Mesangial cell (primary cell): ENCODE measurements around the gene BPIFB6. TPM values are rescaled to one million over a fixed set of nuclear protein-coding genes. Genes with fewer than 3 reads are reported as not detected.

Experiments
- total RNA-seq: library from RNA; depleted of rRNA; stranded (reverse); fragments of >200 nt; gene quantifications from 2 replicates; pipeline ENCODE4 v1.2.3, GENCODE V29; 2015

The BPIFB6 gene, protein sequence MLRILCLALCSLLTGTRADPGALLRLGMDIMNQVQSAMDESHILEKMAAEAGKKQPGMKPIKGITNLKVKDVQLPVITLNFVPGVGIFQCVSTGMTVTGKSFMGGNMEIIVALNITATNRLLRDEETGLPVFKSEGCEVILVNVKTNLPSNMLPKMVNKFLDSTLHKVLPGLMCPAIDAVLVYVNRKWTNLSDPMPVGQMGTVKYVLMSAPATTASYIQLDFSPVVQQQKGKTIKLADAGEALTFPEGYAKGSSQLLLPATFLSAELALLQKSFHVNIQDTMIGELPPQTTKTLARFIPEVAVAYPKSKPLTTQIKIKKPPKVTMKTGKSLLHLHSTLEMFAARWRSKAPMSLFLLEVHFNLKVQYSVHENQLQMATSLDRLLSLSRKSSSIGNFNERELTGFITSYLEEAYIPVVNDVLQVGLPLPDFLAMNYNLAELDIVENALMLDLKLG
- total RNA-seq, result not detected in 2 replicates

DNA sequence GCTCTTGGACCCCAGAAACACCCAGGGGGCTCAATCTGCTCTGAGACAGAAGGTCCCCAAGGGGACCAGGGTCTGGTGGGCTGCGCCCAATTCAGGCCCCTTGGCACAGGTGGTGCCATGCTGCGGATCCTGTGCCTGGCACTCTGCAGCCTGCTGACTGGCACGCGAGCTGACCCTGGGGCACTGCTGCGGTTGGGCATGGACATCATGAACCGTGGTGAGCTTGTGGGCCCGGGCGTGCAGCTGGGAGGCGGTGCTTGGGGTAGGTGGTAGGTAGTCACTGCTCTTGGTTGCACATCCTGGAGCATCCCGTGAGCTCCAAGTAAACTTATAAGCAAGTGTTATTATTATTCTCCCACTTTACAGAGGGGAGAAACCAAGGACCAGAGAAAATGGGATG is at the start of gene BPIFB6:
Gene BPIFB6, plus strand, starts transcription at position 118 of the 400 bp plus-strand sequence. Its CDS starts 0 bp downstream, at position 118.

DNA sequence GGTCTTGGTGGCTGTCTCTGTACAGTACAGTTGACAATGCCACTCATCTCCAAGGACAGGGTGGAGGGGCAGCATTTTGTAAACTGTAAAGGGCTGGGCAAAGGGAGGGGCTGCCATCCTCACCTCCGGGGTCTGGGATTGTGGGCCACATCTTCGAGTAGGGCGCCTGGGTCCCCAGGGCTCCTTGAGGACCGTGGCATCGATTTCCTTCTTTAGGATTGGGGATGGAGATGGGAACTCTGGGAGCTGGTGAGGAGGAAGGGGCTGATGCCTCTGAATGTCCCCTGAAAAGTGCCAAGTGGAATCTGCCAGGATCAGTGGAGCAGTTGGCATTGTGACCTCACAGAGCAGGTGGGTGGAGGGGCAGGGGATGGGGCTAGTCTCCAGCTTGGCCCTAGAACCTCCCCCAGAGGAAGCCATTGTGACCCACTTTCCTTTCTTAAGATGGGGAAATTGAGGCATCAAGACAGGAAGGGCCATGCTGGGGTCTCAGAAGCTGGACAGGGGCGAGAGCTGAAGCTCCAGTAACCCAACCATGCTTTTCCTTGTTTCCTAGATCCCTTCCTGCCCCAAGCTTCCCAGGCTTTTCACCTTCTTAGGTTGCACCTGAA is 27.2 kb upstream of the BPIFB6 start, which contains the start of gene SUN5:
Gene SUN5, minus strand, starts transcription at position 293 of the 611 bp plus-strand sequence. Its CDS starts 93 bp downstream, at position 200.

DNA sequence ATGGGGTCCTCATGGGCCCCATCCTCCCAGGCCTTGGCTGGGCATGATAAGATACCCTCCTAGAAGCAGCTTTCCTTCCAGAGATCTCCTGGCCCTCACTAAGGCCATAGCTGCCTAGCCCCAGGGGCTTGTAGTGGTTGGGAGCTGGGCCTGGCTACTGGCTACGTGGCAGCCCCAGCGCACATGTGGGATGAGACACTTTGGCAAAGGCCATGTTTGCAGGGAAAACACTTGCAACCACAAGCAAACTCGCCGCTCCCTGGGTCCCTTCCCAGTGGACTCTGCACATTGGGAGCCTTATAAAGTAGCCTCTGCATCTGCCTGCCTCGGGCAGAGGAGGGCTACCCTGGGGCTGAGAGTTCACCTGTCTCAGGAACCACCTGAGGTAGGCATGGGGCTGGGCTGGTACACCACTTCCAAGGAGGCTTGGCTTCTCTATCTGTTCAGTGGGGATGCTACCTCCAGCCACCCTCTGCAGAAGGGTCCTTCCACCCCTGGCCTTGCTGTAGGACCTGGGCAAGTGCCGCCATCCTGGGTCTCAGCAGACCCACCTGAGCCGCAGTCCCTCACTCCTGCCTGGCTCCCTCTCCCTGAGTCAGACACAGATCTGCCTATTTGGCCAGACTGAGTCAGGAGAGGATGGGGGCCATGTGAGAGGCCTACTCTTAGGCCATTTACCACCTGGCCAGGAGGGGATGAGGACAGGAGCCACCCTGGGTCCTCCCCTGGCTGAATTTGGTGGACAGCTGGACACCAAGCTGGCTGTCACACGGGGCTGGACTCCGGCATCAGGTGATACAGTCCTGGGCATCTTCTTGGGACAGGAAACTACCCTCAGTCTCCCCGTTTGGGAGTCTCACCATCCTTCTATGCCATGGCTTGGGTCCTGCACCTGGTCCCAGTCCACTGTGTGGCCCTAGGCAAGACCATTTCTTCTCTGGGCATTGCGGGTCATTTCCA is 23.8 kb upstream of the BPIFB6 start, which contains the start of gene BPIFB2:
Gene BPIFB2, plus strand, starts transcription at position 329 of the 960 bp plus-strand sequence. CDS start 871 bp downstream, outside the sequence.

DNA sequence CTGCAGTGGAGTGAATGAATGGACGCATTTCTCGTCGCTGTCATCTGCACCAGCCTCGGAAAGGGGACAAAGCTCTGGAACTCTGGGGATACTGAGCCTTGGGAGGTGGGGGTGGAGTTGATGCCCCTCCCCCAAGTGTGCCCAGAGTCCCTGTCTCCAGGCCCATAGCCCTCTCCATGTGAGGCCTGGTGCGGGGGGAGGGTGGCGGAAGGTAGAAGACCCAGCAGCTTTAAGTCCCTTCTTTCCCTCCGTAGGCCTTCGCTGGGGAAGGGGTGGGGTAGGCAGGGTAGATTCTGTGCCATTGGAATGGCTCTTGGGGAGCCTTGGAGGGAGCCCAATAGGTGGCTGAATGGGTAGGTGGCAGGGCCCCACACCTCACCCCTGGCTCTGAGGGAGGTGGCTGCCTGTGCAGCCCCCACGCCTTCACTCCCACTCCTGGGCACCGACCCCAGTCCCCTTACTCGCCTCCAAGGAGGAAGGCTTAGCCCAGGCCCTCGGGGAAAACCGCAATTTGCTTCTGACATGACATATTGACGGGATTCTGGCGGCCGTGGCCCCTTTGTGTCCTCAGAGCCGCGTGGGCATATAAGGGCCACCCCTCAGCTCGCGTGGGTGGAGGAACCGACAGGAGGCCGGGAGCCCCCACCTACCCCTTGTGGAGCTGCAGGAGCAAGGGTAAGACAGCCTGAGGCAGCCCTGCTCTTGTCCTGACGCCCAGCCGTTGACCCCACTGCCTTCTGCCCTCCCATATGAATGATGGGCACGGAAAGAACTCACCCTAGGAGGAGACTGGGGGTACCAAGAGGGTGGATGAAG is 22.1 kb downstream of the BPIFB6 start, which contains the start of gene BPIFB3:
Gene BPIFB3, plus strand, starts transcription at position 613 of the 816 bp plus-strand sequence. CDS start 1,533 bp downstream, outside the sequence.

DNA sequence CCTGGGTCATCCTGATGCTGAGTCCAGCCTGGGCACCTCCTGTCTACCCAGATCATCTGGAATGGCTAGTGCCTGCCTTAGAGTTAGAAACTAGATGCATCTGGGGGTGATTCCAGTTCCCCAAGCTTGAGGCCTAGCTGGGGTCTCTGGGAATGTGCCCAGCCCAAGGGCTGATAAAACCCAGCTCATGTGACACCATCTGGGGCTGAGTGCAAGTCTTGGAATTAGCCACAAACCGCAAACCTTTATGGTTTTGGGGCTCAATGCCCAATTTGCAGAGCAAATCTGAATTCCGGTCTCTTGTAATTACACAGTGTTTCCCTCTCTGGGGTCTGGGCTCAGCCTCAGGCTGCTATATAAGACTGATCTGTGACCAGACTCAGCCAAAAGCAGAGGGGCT is 47.8 kb downstream of the BPIFB6 start, which contains the start of gene BPIFB4:
Gene BPIFB4, plus strand, starts transcription at position 385 of the 400 bp plus-strand sequence. CDS start 1,884 bp downstream, outside the sequence.

Other genes starting within 250 kb of the BPIFB6 start
- 57.3 and 90.8 TPM in 2 replicates for gene MAPRE1, start 211.7 kb upstream of the BPIFB6 start, total RNA-seq
- under 0.01 TPM in 1 of 2 replicates, not detected in the other for gene EFCAB8, start 172.7 kb upstream of the BPIFB6 start, total RNA-seq
- gene SUN5, start 27.2 kb upstream of the BPIFB6 start, total RNA-seq, result not detected in 2 replicates
- not detected in 2 replicates for gene BPIFB2, start 23.9 kb upstream of the BPIFB6 start, total RNA-seq
- not detected in 2 replicates for gene BPIFB3, start 22.3 kb downstream of the BPIFB6 start, total RNA-seq
- not detected in 2 replicates for gene BPIFB4, start 48.0 kb downstream of the BPIFB6 start, total RNA-seq
- not detected in 2 replicates for gene BPIFA2, start 136.5 kb downstream of the BPIFB6 start, total RNA-seq
- gene BPIFA3, start 185.7 kb downstream of the BPIFB6 start, total RNA-seq, result not detected in 2 replicates
- gene BPIFA1, start 204.3 kb downstream of the BPIFB6 start, total RNA-seq, result not detected in 2 replicates